GM12875 (cell line): ENCODE results near the gene PRKACB.

Experiments
- H3K4me3 ChIP-seq: one replicate; pipeline ENCODE4 v1.5.1; 2011; ENCODE audit warnings: low read depth, low read length, control low read depth
- CTCF ChIP-seq: IDR thresholded peaks from 2 replicates; pipeline ENCODE4 v1.5.1; 2011; ENCODE audit warnings: low read depth, mild to moderate bottlenecking, control low read depth, inconsistent platforms, low read length, moderate library complexity, borderline replicate concordance; ENCODE audit not compliant: insufficient read depth

Gene PRKACB

GRCh38 chr1:84265867-84266266 is 121.8 kb downstream of the PRKACB start:
- TF ChIP-seq CTCF: no peak
- H3K4me3 ChIP-seq: no peak overlapping the region

GRCh38 chr1:84266748-84267147 is 122.7 kb downstream of the PRKACB start:
- no peak overlapping the region for H3K4me3 ChIP-seq
- TF ChIP-seq CTCF: no peak

- TF ChIP-seq CTCF: no peak
- H3K4me3 ChIP-seq: no peak overlapping the region
Observed at GRCh38 chr1:84267476-84267875, 123.4 kb downstream of the PRKACB start.

GRCh38 chr1:84268346-84268745 is 124.3 kb downstream of the PRKACB start:
- no peak overlapping the region for H3K4me3 ChIP-seq
- TF ChIP-seq CTCF: no peak

GRCh38 chr1:84269306-84269705 is 125.2 kb downstream of the PRKACB start:
- no peak overlapping the region for H3K4me3 ChIP-seq
- TF ChIP-seq CTCF: no peak

- H3K4me3 ChIP-seq: no peak overlapping the region
Observed at GRCh38 chr1:84271441-84272151, 127.5 kb downstream of the PRKACB start.

More at GRCh38 chr1:84271441-84272151, 127.5 kb downstream of the PRKACB start:
- TF ChIP-seq CTCF: no peak
